GM19099 (cell line): ENCODE results near the gene EOGT.

Experiments used
- POLR2A ChIP-seq: IDR thresholded peaks from 3 replicates; pipeline ENCODE4 v1.6.1; 2011; ENCODE audit warnings: low read depth; ENCODE audit not compliant: insufficient read length; ENCODE audit errors: extremely low read depth

EOGT gene

GRCh38 chr3:68945225-68945624, 68.3 kb downstream of the EOGT start:
- TF ChIP-seq POLR2A = no peak

- no peak for TF ChIP-seq POLR2A
Measured at GRCh38 chr3:68943753-68944500, 69.6 kb downstream of the EOGT start.

GRCh38 chr3:68941055-68941454, 72.4 kb downstream of the EOGT start:
- no peak for TF ChIP-seq POLR2A

GRCh38 chr3:68936856-68937255, 76.6 kb downstream of the EOGT start:
- TF ChIP-seq POLR2A = no peak

GRCh38 chr3:68935778-68936177, 77.7 kb downstream of the EOGT start:
- no peak for TF ChIP-seq POLR2A

GRCh38 chr3:68931406-68932149, 81.9 kb downstream of the EOGT start:
- TF ChIP-seq POLR2A = no peak
